ENCODE results near the gene SNRNP200. TPM values are rescaled to one million over a fixed set of nuclear protein-coding genes. Genes with fewer than 3 reads are reported as not detected.

Gene SNRNP200
- total RNA-seq, 1 donor from 2014 or later = 136 TPM

GRCh38 chr2:96287273-96287856 is 18.0 kb downstream of the SNRNP200 start:
- H3K36me3 Mint-ChIP-seq (ENCODE audit: unreplicated experiment) = peaks cover 7% of the 10 kb centered on the region

GRCh38 chr2:96276787-96277499 is 28.4 kb downstream of the SNRNP200 start:
- TF ChIP-seq CTCF (IDR thresholded peaks at IDR 0.05; ENCODE audit: partially characterized antibody, unreplicated experiment) = no peak
- Mint-ChIP-seq H3K27ac (ENCODE audit: unreplicated experiment) (no peak overlapping the region), H3K4me3 (ENCODE audit: unreplicated experiment) (no peak overlapping the region), H3K4me1 (ENCODE audit: low read depth, unreplicated experiment) (no peaks in the 10 kb centered on the region), H3K27me3 (ENCODE audit: unreplicated experiment) (peaks cover 1% of the 10 kb centered on the region), H3K36me3 (ENCODE audit: unreplicated experiment) (peaks cover 5% of the 10 kb centered on the region), H3K9me3 (ENCODE audit: unreplicated experiment) (peaks cover 2% of the 10 kb centered on the region)
- no peak for DNase-seq

More at GRCh38 chr2:96287273-96287856, 18.0 kb downstream of the SNRNP200 start:
- no peak overlapping the region for H3K4me3 Mint-ChIP-seq (ENCODE audit: unreplicated experiment)
- no peak for TF ChIP-seq CTCF (IDR thresholded peaks at IDR 0.05; ENCODE audit: partially characterized antibody, unreplicated experiment)
- H3K4me1 Mint-ChIP-seq (ENCODE audit: low read depth, unreplicated experiment) = no peaks in the 10 kb centered on the region
- H3K9me3 Mint-ChIP-seq (ENCODE audit: unreplicated experiment) = no peaks in the 10 kb centered on the region
- DNase-seq = no peak
- peaks cover 4% of the 10 kb centered on the region for H3K27me3 Mint-ChIP-seq (ENCODE audit: unreplicated experiment)
- H3K27ac Mint-ChIP-seq (ENCODE audit: unreplicated experiment) = no peak overlapping the region

GRCh38 chr2:96274355-96275056 is 30.8 kb downstream of the SNRNP200 start:
- H3K4me3 Mint-ChIP-seq (ENCODE audit: unreplicated experiment) = no peak overlapping the region
- H3K4me1 Mint-ChIP-seq (ENCODE audit: low read depth, unreplicated experiment) = no peaks in the 10 kb centered on the region
- H3K27me3 Mint-ChIP-seq (ENCODE audit: unreplicated experiment) = peaks cover 1% of the 10 kb centered on the region
- H3K27ac Mint-ChIP-seq (ENCODE audit: unreplicated experiment) = no peak overlapping the region
- H3K9me3 Mint-ChIP-seq (ENCODE audit: unreplicated experiment) = peaks cover 1% of the 10 kb centered on the region
- no peak for DNase-seq
- no peak for TF ChIP-seq CTCF (IDR thresholded peaks at IDR 0.05; ENCODE audit: partially characterized antibody, unreplicated experiment)
- H3K36me3 Mint-ChIP-seq (ENCODE audit: unreplicated experiment) = no peaks in the 10 kb centered on the region

GRCh38 chr2:96273763-96274162 is 31.6 kb downstream of the SNRNP200 start:
- no peak overlapping the region for H3K27ac Mint-ChIP-seq (ENCODE audit: unreplicated experiment)
- H3K4me1 Mint-ChIP-seq (ENCODE audit: low read depth, unreplicated experiment) = no peaks in the 10 kb centered on the region
- no peaks in the 10 kb centered on the region for H3K36me3 Mint-ChIP-seq (ENCODE audit: unreplicated experiment)
- H3K27me3 Mint-ChIP-seq (ENCODE audit: unreplicated experiment) = peaks cover 1% of the 10 kb centered on the region
- TF ChIP-seq CTCF (IDR thresholded peaks at IDR 0.05; ENCODE audit: partially characterized antibody, unreplicated experiment) = no peak
- DNase-seq = no peak
- peaks cover 1% of the 10 kb centered on the region for H3K9me3 Mint-ChIP-seq (ENCODE audit: unreplicated experiment)
- H3K4me3 Mint-ChIP-seq (ENCODE audit: unreplicated experiment) = no peak overlapping the region

- Mint-ChIP-seq H3K4me3 (ENCODE audit: unreplicated experiment) (no peak overlapping the region), H3K27me3 (ENCODE audit: unreplicated experiment) (no peaks in the 10 kb centered on the region), H3K27ac (ENCODE audit: unreplicated experiment) (no peak overlapping the region), H3K4me1 (ENCODE audit: low read depth, unreplicated experiment) (peaks cover 3% of the 10 kb centered on the region), H3K9me3 (ENCODE audit: unreplicated experiment) (no peaks in the 10 kb centered on the region), H3K36me3 (ENCODE audit: unreplicated experiment) (no peaks in the 10 kb centered on the region)
- no peak for TF ChIP-seq CTCF (IDR thresholded peaks at IDR 0.05; ENCODE audit: partially characterized antibody, unreplicated experiment)
- DNase-seq = no peak
Measured at GRCh38 chr2:96271995-96272394, 33.4 kb downstream of the SNRNP200 start.
